HTERT RPE-1 (cell line): Measurements from ENCODE around the gene STRIP2.
"Not testable (repeated sequence)": the region's sequence is repeated elsewhere in the genome, so short reads cannot be mapped to it uniquely, and the experiment has no call there.

ENCODE experiments used
- in situ Hi-C: fragments of 300-500 bp; cut with MboI; formaldehyde crosslinking; loops from 4 replicates; pipeline ENCODE4 v1.14.3; 2020; ENCODE audit warnings: low sequenced_read_pairs

STRIP2 gene

GRCh38 chr7:129493555-129493954 lies 59.3 kb downstream of the STRIP2 start:
- in situ Hi-C loops: no loop called here

- in situ Hi-C loops: no loop called here
These were observed 59.8 kb downstream of the STRIP2 start for GRCh38 chr7:129494041-129494440.

GRCh38 chr7:129495987-129496386 lies 61.8 kb downstream of the STRIP2 start:
- in situ Hi-C loops: no loop called here

GRCh38 chr7:129496653-129497052 lies 62.4 kb downstream of the STRIP2 start:
- in situ Hi-C loops: no loop called here

GRCh38 chr7:129497156-129497555 lies 62.9 kb downstream of the STRIP2 start:
- in situ Hi-C loops: no loop called here

- in situ Hi-C loops: no loop called here
These were observed 63.8 kb downstream of the STRIP2 start for GRCh38 chr7:129498021-129498420.

GRCh38 chr7:129499999-129500398 lies 65.8 kb downstream of the STRIP2 start:
- in situ Hi-C loops: no loop called here

- in situ Hi-C loops: no loop called here
These were observed 67.8 kb downstream of the STRIP2 start, which contains the start of gene SMKR1 for GRCh38 chr7:129501760-129502707. Gene SMKR1 (plus strand): TSS chr7:129502531. CDS start chr7:129502825, 294 bp downstream.

- in situ Hi-C loops: no loop called here
These were observed 68.8 kb downstream of the STRIP2 start for GRCh38 chr7:129502708-129503685.

- in situ Hi-C loops: no loop called here
These were observed 69.5 kb downstream of the STRIP2 start for GRCh38 chr7:129503725-129504124.

- in situ Hi-C loops: no loop called here
These were observed 78.0 kb downstream of the STRIP2 start for GRCh38 chr7:129512192-129512591.

- in situ Hi-C loops: no loop called here
These were observed 79.3 kb downstream of the STRIP2 start for GRCh38 chr7:129513546-129513945.

- in situ Hi-C loops: no loop called here
These were observed 80.5 kb downstream of the STRIP2 start for GRCh38 chr7:129514683-129515082.

GRCh38 chr7:129515381-129515780 lies 81.1 kb downstream of the STRIP2 start:
- in situ Hi-C loops: no loop called here

GRCh38 chr7:129517931-129518330 lies 83.7 kb downstream of the STRIP2 start:
- in situ Hi-C loops: no loop called here

GRCh38 chr7:129519464-129519863 lies 85.2 kb downstream of the STRIP2 start:
- in situ Hi-C loops: no loop called here

GRCh38 chr7:129522088-129522970 lies 88.1 kb downstream of the STRIP2 start:
- in situ Hi-C loops: no loop called here

GRCh38 chr7:129522971-129523340 lies 88.7 kb downstream of the STRIP2 start:
- in situ Hi-C loops: no loop called here

- in situ Hi-C loops: no loop called here
These were observed 89.7 kb downstream of the STRIP2 start for GRCh38 chr7:129523924-129524323.

GRCh38 chr7:129524405-129524804 lies 90.2 kb downstream of the STRIP2 start:
- in situ Hi-C loops: not testable (repeated sequence)
